Adrenal gland (tissue), 12 donors: ENCODE measurements around the gene GSTT2B. TPM values are rescaled to one million over a fixed set of nuclear protein-coding genes. Genes with fewer than 3 reads are reported as not detected.

ENCODE experiments used
- DNase-seq, 7 donors: peaks; one replicate each; pipeline ENCODE4 v3.0.0-alpha.2; 2019 to 2020
- H3K27ac ChIP-seq, 5 donors: fragments of 200-600 bp; sonication (generic) in 4 of 5; 1 replicate in 3 of 5; 2 replicates in 2 of 5; pipeline versions ENCODE4 v1.5.1 to v1.8.0; 2016 to 2020; ENCODE audit warnings: mild to moderate bottlenecking in 1 of 5
- H3K27me3 ChIP-seq: fragments of 200-600 bp; 2 replicates; pipeline ENCODE4 v1.8.0; 2021
- H3K36me3 ChIP-seq, 2 donors: fragments of 200-600 bp; replicated peaks in 1 of 2; 1 replicate in 1 of 2; 2 replicates in 1 of 2; pipeline versions ENCODE4 v1.5.1 to v1.8.0; 2018 to 2022
- H3K4me1 ChIP-seq, 2 donors: fragments of 200-600 bp; replicated peaks in 1 of 2; 1 replicate in 1 of 2; 2 replicates in 1 of 2; pipeline versions ENCODE4 v1.5.1 to v1.8.0; 2018 to 2021
- H3K4me3 ChIP-seq, 4 donors: fragments of 200-600 bp; sonication (generic) in 3 of 4; one replicate each; pipeline ENCODE4 v1.5.1; 2016 to 2018
- H3K9me3 ChIP-seq, 3 donors: fragments of 200-600 bp; sonication (generic) in 1 of 3; replicated peaks in 1 of 3; 1 replicate in 2 of 3; 2 replicates in 1 of 3; pipeline versions ENCODE4 v1.5.1 to v1.8.0; 2016 to 2021
- POLR2A ChIP-seq, 2 donors: fragments of 450-650 bp; IDR thresholded peaks; one replicate each; pipeline ENCODE4 v1.6.1; 2017; ENCODE audit warnings: antibody characterized with exemption in 2 of 2, mild to moderate bottlenecking in 2 of 2, moderate library complexity in 1 of 2
- WGBS, 4 donors: extraction: QIAGEN DNeasy Blood & Tissue Kit in 2 of 4; methylation state at CpG; one replicate each; pipeline versions ENCODE4 v1.1.5 to v1.1.7; 2013 to 2017; 5-methylcytosine and 5-hydroxymethylcytosine counted together
- intact Hi-C, 2 donors: fragments of 100-400 bp; cut with DNase I; formaldehyde crosslinking; loops; one replicate each; pipeline versions ENCODE4 v1.14.1 to v1.15.0; 2022 to 2023
- polyA plus RNA-seq, 3 donors: library from polyadenylated mRNA; stranded (reverse); fragments of 200-250 nt in 2 of 3; fragments of 350-450 nt in 1 of 3; fragmentation: Illumina TruSeq in 1 of 3; extraction: RNeasy Lipid Tissue Mini Kit (QIAGEN cat#74804) in 1 of 3; gene quantifications; one replicate each; pipeline ENCODE4 v1.2.3, GENCODE V29; 2013 to 2014
- total RNA-seq, 9 donors: library from RNA; depleted of rRNA in 4 of 9; stranded (reverse); fragments of >200 nt in 4 of 9; fragments of 120-200 nt in 1 of 9; fragmentation: NEBNext Ultra II Directional in 1 of 9; extraction: Animal tissue kit (Norgen Biotek cat#: 25700) in 1 of 9; gene quantifications; one replicate each; pipeline versions ENCODE4 v1.1.0 to v1.2.4, GENCODE V29; 2013 to 2023
- TF ChIP-seq, protein P1 (sequence below), 6 experiments: fragments of 450-650 bp in 4 of 6; fragments of 200-600 bp in 2 of 6; sonication (generic) in 1 of 6; IDR thresholded peaks; 1 replicate in 5 of 6; 2 replicates in 1 of 6; pipeline versions ENCODE4 v1.5.1 to v1.8.0; 2016 to 2021; ENCODE audit warnings: antibody characterized with exemption in 6 of 6, mild to moderate bottlenecking in 2 of 6, moderate library complexity in 1 of 6
- donor health status: healthy with polysubstance abuse.
- donor health status: Bipolar disorder and iron deficiency.
- donor health status: DM: yes; HTN: yes; CAD: no.
- donor health status: DM: no; HTN: no; CAD: no.
- donor health status: DM: no; HTN: no; CAD: no.
- donor health status: DM: yes; HTN: yes; CAD: no.

The GSTT2B gene
- total and polyA plus RNA-seq, 12 donors: 3.6 to 169 (median 49.0) TPM

DNA sequence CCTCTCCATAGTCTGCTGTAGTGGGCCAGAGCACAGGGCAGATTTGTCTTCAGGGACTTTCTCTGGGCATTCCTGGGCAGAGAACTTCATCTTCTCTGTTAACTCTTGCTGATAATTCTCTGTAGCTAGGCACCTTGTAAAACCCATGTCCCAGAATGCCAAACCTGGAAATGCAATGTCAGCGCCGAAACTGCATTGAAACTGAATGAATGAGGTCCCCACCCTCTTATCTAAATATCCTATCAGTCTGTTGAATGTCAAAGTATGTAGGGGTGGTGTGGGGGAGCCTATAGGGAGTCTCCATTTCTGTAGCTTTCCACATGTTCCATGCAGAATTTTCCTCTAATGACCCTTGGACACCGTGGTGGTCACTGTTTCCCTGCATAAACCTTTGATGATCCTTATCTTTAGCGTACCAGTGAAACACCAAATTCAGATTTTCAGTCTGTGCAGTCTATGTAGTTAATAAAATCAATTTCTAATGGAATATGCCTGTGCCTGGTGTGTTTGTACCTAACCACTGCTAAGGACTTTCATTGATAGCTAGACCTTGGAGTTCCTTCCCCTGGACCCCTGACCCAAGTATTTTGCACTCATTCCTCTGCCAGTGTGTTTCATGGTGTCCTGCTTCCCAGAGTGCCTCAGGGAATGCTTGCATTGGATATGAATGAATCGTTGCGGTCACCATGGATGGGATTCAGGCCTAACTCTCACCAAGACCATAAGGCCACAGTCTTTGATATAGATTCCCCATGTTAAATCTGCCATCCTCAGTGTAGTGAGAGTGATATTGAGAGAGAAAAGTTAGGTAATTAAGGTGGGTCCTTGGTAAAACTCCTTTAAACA, 47.6 kb upstream of the GSTT2B start:
- intact Hi-C loops: no loop called here
- Histone ChIP-seq H3K4me3 (no peak overlapping the region), H3K9me3 (no peaks in the 10 kb centered on the region), H3K27ac (no peak overlapping the region), H3K27me3 (no peaks in the 10 kb centered on the region), H3K4me1 (peaks cover 14 to 21% of the 10 kb centered on the region in 2 donors), H3K36me3 (no peaks in the 10 kb centered on the region)
- no peak for TF ChIP-seq POLR2A (IDR thresholded peaks at IDR 0.05)
- no peak for DNase-seq
- WGBS, 4 donors: 85 to 91% (median 87%) methylated on average over 6 of the region's 6 CpGs

DNA sequence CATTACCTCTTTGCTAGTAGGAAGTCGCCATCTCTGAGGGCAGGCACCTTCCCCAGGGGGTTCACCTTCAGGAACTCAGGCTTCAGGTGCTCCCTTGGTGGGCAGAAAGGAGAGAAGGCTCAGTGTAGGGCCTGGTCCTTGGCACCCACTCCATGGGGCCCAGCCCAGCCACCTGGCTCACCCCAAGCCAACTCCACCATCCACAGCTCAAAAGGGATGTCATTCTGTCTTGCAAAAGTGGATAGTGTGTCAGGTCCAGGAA, 47.0 kb upstream of the GSTT2B start:
- TF ChIP-seq, protein P1, sequence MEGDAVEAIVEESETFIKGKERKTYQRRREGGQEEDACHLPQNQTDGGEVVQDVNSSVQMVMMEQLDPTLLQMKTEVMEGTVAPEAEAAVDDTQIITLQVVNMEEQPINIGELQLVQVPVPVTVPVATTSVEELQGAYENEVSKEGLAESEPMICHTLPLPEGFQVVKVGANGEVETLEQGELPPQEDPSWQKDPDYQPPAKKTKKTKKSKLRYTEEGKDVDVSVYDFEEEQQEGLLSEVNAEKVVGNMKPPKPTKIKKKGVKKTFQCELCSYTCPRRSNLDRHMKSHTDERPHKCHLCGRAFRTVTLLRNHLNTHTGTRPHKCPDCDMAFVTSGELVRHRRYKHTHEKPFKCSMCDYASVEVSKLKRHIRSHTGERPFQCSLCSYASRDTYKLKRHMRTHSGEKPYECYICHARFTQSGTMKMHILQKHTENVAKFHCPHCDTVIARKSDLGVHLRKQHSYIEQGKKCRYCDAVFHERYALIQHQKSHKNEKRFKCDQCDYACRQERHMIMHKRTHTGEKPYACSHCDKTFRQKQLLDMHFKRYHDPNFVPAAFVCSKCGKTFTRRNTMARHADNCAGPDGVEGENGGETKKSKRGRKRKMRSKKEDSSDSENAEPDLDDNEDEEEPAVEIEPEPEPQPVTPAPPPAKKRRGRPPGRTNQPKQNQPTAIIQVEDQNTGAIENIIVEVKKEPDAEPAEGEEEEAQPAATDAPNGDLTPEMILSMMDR (IDR thresholded peaks at IDR 0.05): no peak
- TF ChIP-seq POLR2A (IDR thresholded peaks at IDR 0.05): no peak
- intact Hi-C loops: no loop called here
- Histone ChIP-seq H3K9me3 (no peaks in the 10 kb centered on the region), H3K27ac (no peak overlapping the region), H3K4me1 (peaks cover 7 to 15% of the 10 kb centered on the region in 2 donors), H3K36me3 (no peaks in the 10 kb centered on the region), H3K27me3 (no peaks in the 10 kb centered on the region), H3K4me3 (no peak overlapping the region)
- 82 to 100% (median 90%) methylated on average over 1 of the region's 1 CpG for WGBS, 4 donors
- DNase-seq: no peak

DNA sequence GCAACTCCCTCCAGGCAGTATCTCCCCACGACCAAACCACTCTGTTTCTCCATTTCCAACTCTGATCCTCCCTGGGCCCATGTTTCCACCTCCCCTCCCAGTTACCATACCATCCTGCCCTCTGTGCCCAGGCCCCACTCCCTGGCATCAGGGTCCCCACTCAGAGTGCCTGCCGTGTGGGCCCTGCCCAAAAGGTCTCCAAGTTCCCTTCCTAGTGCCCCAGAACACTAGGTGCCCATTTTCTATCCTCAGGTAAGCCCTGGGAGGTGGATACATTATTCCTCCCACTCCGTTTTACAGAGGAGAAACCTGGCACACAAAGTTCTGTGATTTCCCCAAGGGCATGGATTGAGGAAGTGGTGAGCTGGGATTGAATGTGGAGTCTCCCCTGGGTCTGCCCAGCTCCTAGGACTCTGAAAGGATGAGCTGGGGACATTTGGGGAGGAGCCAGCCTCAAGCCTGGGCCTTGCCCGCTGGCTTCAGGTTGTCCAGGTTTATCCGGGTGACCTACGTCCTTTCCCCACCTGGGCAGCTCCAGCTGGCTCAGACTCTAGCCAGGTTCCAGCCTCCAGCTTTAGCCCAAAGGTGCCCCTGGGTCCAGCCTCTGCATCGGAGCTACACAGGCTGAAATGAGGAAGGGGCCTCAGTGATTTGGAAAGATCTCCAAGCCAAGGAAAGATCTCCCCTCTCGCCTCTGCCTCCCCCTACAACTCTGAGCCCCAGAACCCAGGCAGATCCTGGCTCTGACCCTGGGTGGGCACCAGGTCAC, 46.4 kb upstream of the GSTT2B start:
- intact Hi-C loops: no loop called here
- Histone ChIP-seq H3K27me3 (no peaks in the 10 kb centered on the region), H3K4me3 (no peak overlapping the region), H3K27ac (no peak overlapping the region), H3K4me1 (peaks cover 2 to 9% of the 10 kb centered on the region in 2 donors), H3K9me3 (no peaks in the 10 kb centered on the region), H3K36me3 (no peaks in the 10 kb centered on the region)
- DNase-seq: no peak
- TF ChIP-seq, protein P1 (IDR thresholded peaks at IDR 0.05): no peak
- no peak for TF ChIP-seq POLR2A (IDR thresholded peaks at IDR 0.05)
- 83 to 89% (median 86%) methylated on average over 8 of the region's 8 CpGs for WGBS, 4 donors

DNA sequence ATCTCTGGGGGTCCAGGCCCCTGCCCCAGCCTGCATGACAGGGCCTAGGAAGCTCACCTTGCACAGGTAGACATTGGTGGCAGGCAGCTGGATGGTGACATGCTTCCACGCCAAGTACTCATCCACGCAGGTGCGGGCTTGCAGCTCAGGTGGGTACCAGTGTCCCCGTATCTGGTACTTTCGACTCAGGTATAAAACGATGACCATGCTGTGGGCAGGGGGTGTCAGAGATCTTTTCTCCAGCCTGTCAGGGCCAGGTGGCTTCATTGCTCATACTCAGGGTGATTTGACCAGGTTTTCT, 45.9 kb upstream of the GSTT2B start:
- no peak overlapping the region for H3K4me3 ChIP-seq
- no peaks in the 10 kb centered on the region for H3K9me3 ChIP-seq
- no peaks in the 10 kb centered on the region for H3K27me3 ChIP-seq
- peaks cover 0 to 4% of the 10 kb centered on the region in 2 donors for H3K4me1 ChIP-seq
- no peak for TF ChIP-seq POLR2A (IDR thresholded peaks at IDR 0.05)
- TF ChIP-seq, protein P1 (IDR thresholded peaks at IDR 0.05): no peak
- no peaks in the 10 kb centered on the region for H3K36me3 ChIP-seq
- WGBS, 4 donors: 84 to 92% (median 89%) methylated on average over 6 of the region's 6 CpGs
- intact Hi-C loops: no loop called here
- DNase-seq: no peak
- no peak overlapping the region for H3K27ac ChIP-seq
